AG09309 (cell line): Measurements from ENCODE around the gene CFAP54.

ENCODE experiments used
- DNase-seq: peaks from one replicate; pipeline ENCODE4 v3.0.0-alpha.2; 2010; ENCODE audit warnings: low read depth
- H3K4me3 ChIP-seq: 2 replicates; pipeline ENCODE4 v1.5.1; 2011; ENCODE audit warnings: mild to moderate bottlenecking, low read depth, low read length, moderate library complexity; ENCODE audit not compliant: control insufficient read depth
- CTCF ChIP-seq: IDR thresholded peaks from 2 replicates; pipeline ENCODE4 v1.5.1; 2011; ENCODE audit warnings: mild to moderate bottlenecking, low read depth, low read length, inconsistent platforms; ENCODE audit not compliant: insufficient read depth, control insufficient read depth; ENCODE audit errors: missing control alignments

CFAP54 gene

DNA sequence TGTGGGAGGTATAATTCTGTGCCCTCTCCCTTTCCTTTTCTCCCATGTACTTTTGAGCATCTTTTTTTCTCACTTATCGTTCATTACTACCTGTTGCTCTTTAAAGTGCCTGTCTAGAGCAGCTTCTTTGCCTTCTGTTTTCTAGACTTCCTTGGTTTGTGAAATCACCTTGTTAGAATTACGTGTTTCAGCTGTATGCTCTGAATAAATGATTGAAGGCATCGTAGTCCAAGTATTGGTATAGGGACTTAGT, 419.0 kb downstream of the CFAP54 start:
- no peak for DNase-seq
- peak overlapping the region; percentile 71; the same call in 1 of the 2 replicates for H3K4me3 ChIP-seq
- no peak for TF ChIP-seq CTCF

- no peak for DNase-seq
- TF ChIP-seq CTCF: no peak
These were observed 422.9 kb downstream of the CFAP54 start for GRCh38 chr12:96912261-96912660.

GRCh38 chr12:96912943-96913342, 423.6 kb downstream of the CFAP54 start:
- H3K4me3 ChIP-seq: no peak overlapping the region
- no peak for DNase-seq
- no peak for TF ChIP-seq CTCF

More at GRCh38 chr12:96912261-96912660, 422.9 kb downstream of the CFAP54 start:
- H3K4me3 ChIP-seq: no peak overlapping the region

DNA sequence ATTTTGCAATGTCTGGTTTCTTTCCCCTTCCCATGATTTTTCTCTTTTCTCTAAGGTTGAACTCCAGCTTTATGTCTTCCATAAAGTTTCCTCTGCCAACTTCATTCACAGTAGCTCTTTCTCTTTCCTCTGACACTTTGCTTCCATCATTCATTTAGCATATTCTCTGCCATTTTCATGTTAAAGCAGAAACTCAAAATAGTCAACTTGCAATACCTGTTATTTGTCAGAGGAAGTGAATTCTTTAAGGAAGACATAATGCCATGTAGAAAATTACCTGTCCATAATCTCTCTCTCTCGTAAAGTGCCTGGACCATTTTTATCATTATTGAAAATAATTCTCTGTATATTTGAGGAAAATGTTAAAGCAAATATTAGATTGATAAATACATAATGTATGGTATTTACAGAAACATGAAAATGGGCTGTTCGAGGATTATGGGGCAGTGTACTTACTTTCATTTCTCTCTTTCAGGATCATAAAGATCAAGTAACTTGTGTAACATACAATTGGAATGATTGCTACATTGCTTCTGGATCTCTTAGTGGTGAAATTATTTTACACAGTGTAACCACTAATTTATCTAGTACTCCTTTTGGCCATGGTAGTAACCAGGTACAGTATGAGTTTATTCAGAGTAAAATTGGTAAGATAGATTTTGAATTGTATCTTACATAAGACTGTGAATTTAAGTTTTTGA, 430.3 kb downstream of the CFAP54 start:
- no peak for TF ChIP-seq CTCF
- no peak overlapping the region for H3K4me3 ChIP-seq
- DNase-seq: no peak
